HCT116 (cell line): ENCODE results near the gene UBE2S. TPM values are rescaled to one million over a fixed set of nuclear protein-coding genes. Genes with fewer than 3 reads are reported as not detected.
A peak's percentile ranks its signal among the peaks of the same experiment; 100 is the strongest.

Source experiments
- ATAC-seq: fragments of 200-7000 bp; cut with Tn5 transposase; 2 replicates; pipeline ENCODE4 v1.9.1; 2020; ENCODE audit warnings: mild to moderate bottlenecking, moderate library complexity
- BruUV-seq: library from RNA; stranded (reverse); fragments of 400-500 nt; replicated peaks from 2 replicates; lab custom pipeline; 2021; lab: Mats Ljungman, UMichigan
- CTCF ChIA-PET: fragments of 300-600 bp; sonication (Branson Sonifier 250); formaldehyde crosslinking; loops from one replicate; lab custom pipeline; 2021; ENCODE audit warnings: antibody characterized with exemption; lab: Charles Lee
- POLR2A ChIA-PET: fragments of 300-600, 350-600 bp; sonication (Branson Sonifier 250); formaldehyde crosslinking; loops from one replicate; lab custom pipeline; 2021; ENCODE audit warnings: antibody characterized with exemption; lab: Charles Lee
- RAD21 ChIA-PET, 2 experiments: fragments of 300-600 bp; sonication (Branson Sonifier 250); formaldehyde crosslinking; loops; one replicate each; lab custom pipeline; 2023; ENCODE audit warnings: low total read pairs in 2 of 2; ENCODE audit not compliant: uncharacterized antibody in 2 of 2, unreplicated experiment in 2 of 2, low non-redundant PET in 1 of 2; lab: Charles Lee
- DNase-seq: peaks from one replicate; pipeline ENCODE4 v3.0.0-alpha.2; 2010; ENCODE audit warnings: low read depth, low spot score
- H2AFZ ChIP-seq: fragments of 200-600 bp; shearing (Covaris generic), sonication (generic); 2 replicates; pipeline ENCODE4 v1.6.1; 2017; ENCODE audit warnings: low read depth, mixed run types, mixed read lengths, antibody characterized with exemption, low read length; ENCODE audit not compliant: poor library complexity, severe bottlenecking
- H3K27ac ChIP-seq: 2 replicates; pipeline ENCODE4 v1.5.1; 2012; ENCODE audit warnings: low read depth, low read length
- H3K27me3 ChIP-seq: fragments of 200-600 bp; sonication (generic); 2 replicates; pipeline ENCODE4 v1.6.1; 2016; ENCODE audit warnings: mixed run types, low read length, mixed read lengths; ENCODE audit not compliant: insufficient read depth
- H3K36me3 ChIP-seq, 2 experiments: fragments of 200-500 bp in 1 of 2; fragments of 200-600 bp in 1 of 2; sonication (Bioruptor generic) in 1 of 2; sonication (generic) in 1 of 2; 2 replicates each; pipeline versions ENCODE4 v1.5.1 to v1.6.1; 2014 to 2016; ENCODE audit warnings: low read length in 2 of 2, inconsistent platforms in 1 of 2, mixed read lengths in 1 of 2, mixed run types in 1 of 2; ENCODE audit not compliant: insufficient read depth in 2 of 2, control insufficient read depth in 1 of 2
- H3K4me1 ChIP-seq, 2 experiments: fragments of 200-600 bp in 1 of 2; sonication (generic) in 1 of 2; 2 replicates each; pipeline versions ENCODE4 v1.5.1 to v1.6.1; 2012 to 2017; ENCODE audit warnings: low read length in 2 of 2, inconsistent platforms in 1 of 2, mild to moderate bottlenecking in 1 of 2, mixed read lengths in 1 of 2, mixed run types in 1 of 2, moderate library complexity in 1 of 2; ENCODE audit not compliant: insufficient read depth in 2 of 2, control insufficient read depth in 1 of 2
- H3K4me2 ChIP-seq: fragments of 200-600 bp; sonication (generic); 2 replicates; pipeline ENCODE4 v1.6.1; 2017; ENCODE audit warnings: mixed run types, low read length, mixed read lengths
- H3K4me3 ChIP-seq, 2 experiments: fragments of 200-600 bp in 1 of 2; sonication (generic) in 1 of 2; replicated peaks in 1 of 2; 2 replicates each; pipeline ENCODE4 v1.5.1; 2011 to 2016; ENCODE audit warnings: low read length in 2 of 2, control low read depth in 1 of 2, low read depth in 1 of 2, mild to moderate bottlenecking in 1 of 2, mixed read lengths in 1 of 2, mixed run types in 1 of 2
- H3K79me2 ChIP-seq: fragments of 200-600 bp; sonication (generic); 2 replicates; pipeline ENCODE4 v1.6.1; 2017; ENCODE audit warnings: mild to moderate bottlenecking, mixed run types, low read length, moderate library complexity, mixed read lengths; ENCODE audit not compliant: insufficient read depth
- H3K9ac ChIP-seq: fragments of 200-600 bp; sonication (generic); 2 replicates; pipeline ENCODE4 v1.6.1; 2016; ENCODE audit warnings: low read length, mixed read lengths
- H3K9me2 ChIP-seq: fragments of 200-600 bp; sonication (generic), shearing (Covaris generic); 2 replicates; pipeline ENCODE4 v1.6.1; 2017; ENCODE audit warnings: mixed run types, mild to moderate bottlenecking, moderate library complexity; ENCODE audit not compliant: insufficient read depth
- H3K9me3 ChIP-seq, 2 experiments: fragments of 200-500 bp in 1 of 2; fragments of 200-600 bp in 1 of 2; sonication (Bioruptor generic) in 1 of 2; sonication (generic) in 1 of 2; 2 replicates each; pipeline ENCODE4 v1.6.1; 2014 to 2017; ENCODE audit warnings: low read length in 2 of 2, mixed read lengths in 2 of 2, inconsistent platforms in 1 of 2, low read depth in 1 of 2, mild to moderate bottlenecking in 1 of 2, mixed run types in 1 of 2, moderate library complexity in 1 of 2; ENCODE audit not compliant: control insufficient read depth in 1 of 2, insufficient read depth in 1 of 2
- H4K20me1 ChIP-seq: fragments of 200-600 bp; sonication (generic), shearing (Covaris generic); 2 replicates; pipeline ENCODE4 v1.6.1; 2017; ENCODE audit warnings: mixed run types, mild to moderate bottlenecking, moderate library complexity; ENCODE audit not compliant: insufficient read depth
- CEBPB ChIP-seq: IDR thresholded peaks from 2 replicates; pipeline ENCODE4 v1.6.1; 2012; ENCODE audit warnings: low read depth
- CTCF ChIP-seq, 3 experiments: fragments of 200-600 bp in 1 of 3; sonication (generic) in 1 of 3; IDR thresholded peaks in 2 of 3; conservative IDR thresholded peaks in 1 of 3; 2 replicates each; pipeline ENCODE4 v1.5.1; 2012 to 2017; ENCODE audit warnings: low read depth in 2 of 3, low read length in 2 of 3, antibody characterized with exemption in 1 of 3, borderline replicate concordance in 1 of 3, control low read depth in 1 of 3, mild to moderate bottlenecking in 1 of 3, mixed read lengths in 1 of 3, mixed run types in 1 of 3, moderate library complexity in 1 of 3; ENCODE audit not compliant: insufficient read depth in 1 of 3
- EGR1 ChIP-seq: IDR thresholded peaks from 2 replicates; pipeline ENCODE4 v1.6.1; 2012; ENCODE audit warnings: low read depth
- ELF1 ChIP-seq: IDR thresholded peaks from 2 replicates; pipeline ENCODE4 v1.6.1; 2012; ENCODE audit warnings: low read depth, borderline replicate concordance
- EZH2 ChIP-seq: fragments of 200-600 bp; sonication (generic); IDR thresholded peaks from 2 replicates; pipeline ENCODE4 v1.6.1; 2017; ENCODE audit warnings: antibody characterized with exemption, mixed run types
- EZH2phosphoT487 ChIP-seq: fragments of 200-600 bp; IDR thresholded peaks from 2 replicates; pipeline ENCODE4 v1.6.1; 2018; ENCODE audit warnings: antibody characterized with exemption, borderline replicate concordance
- FOSL1 ChIP-seq: IDR thresholded peaks from 2 replicates; pipeline ENCODE4 v1.6.1; 2012; ENCODE audit warnings: low read depth
- MAX ChIP-seq: IDR thresholded peaks from 2 replicates; pipeline ENCODE4 v1.6.1; 2012
- POLR2AphosphoS5 ChIP-seq: IDR thresholded peaks from 2 replicates; pipeline ENCODE4 v1.6.1; 2011; ENCODE audit warnings: mild to moderate bottlenecking, low read depth, low read length, moderate library complexity
- RAD21 ChIP-seq: IDR thresholded peaks from 2 replicates; pipeline ENCODE4 v1.6.1; 2012; ENCODE audit warnings: low read depth, mild to moderate bottlenecking
- REST ChIP-seq: IDR thresholded peaks from 2 replicates; pipeline ENCODE4 v1.6.1; 2012; ENCODE audit warnings: low read depth
- SIN3A ChIP-seq: IDR thresholded peaks from 2 replicates; pipeline ENCODE4 v1.6.1; 2012; ENCODE audit warnings: low read depth
- SP1 ChIP-seq: IDR thresholded peaks from 2 replicates; pipeline ENCODE4 v1.6.1; 2012; ENCODE audit warnings: low read depth
- SRF ChIP-seq: IDR thresholded peaks from 2 replicates; pipeline ENCODE4 v1.6.1; 2012; ENCODE audit warnings: low read depth
- TCF7L2 ChIP-seq: IDR thresholded peaks from 2 replicates; pipeline ENCODE4 v1.7.0; 2011; ENCODE audit warnings: borderline replicate concordance, inconsistent platforms; ENCODE audit not compliant: insufficient read depth, insufficient read length; ENCODE audit errors: extremely low read depth
- ZBTB33 ChIP-seq: IDR thresholded peaks from 2 replicates; pipeline ENCODE4 v1.6.1; 2011; ENCODE audit warnings: mild to moderate bottlenecking, low read length, moderate library complexity; ENCODE audit not compliant: insufficient replicate concordance; ENCODE audit errors: extremely low read depth
- ZFX ChIP-seq: fragments of 450-650 bp; IDR thresholded peaks from 2 replicates; pipeline ENCODE4 v1.6.1; 2017
- ZNF274 ChIP-seq: fragments of 200-500 bp; sonication (Bioruptor generic); IDR thresholded peaks from 2 replicates; pipeline ENCODE4 v1.6.1; 2014; ENCODE audit warnings: mild to moderate bottlenecking, low read depth, low read length, inconsistent platforms
- intact Hi-C: fragments of 100-400 bp; cut with micrococcal nuclease; formaldehyde crosslinking; loops from 2 replicates; pipeline ENCODE4 v1.10.0; 2022
- total RNA-seq: library from RNA; stranded (reverse); gene quantifications from one replicate; pipeline ENCODE4 v1.2.1, GENCODE V29; 2021; ENCODE audit not compliant: unreplicated experiment

Gene UBE2S
- total RNA-seq, 1 experiment from 2014 or later: 515 TPM

GRCh38 chr19:55441319-55441691 lies 33.7 kb upstream of the UBE2S start:
- DNase-seq: no peak
- Histone ChIP-seq H3K9ac (no peak overlapping the region), H3K27me3 (peaks cover 19% of the 10 kb centered on the region; the same call in 1 of the 2 replicates), H3K4me1 (peaks cover 0 to 10% of the 10 kb centered on the region in 2 experiments; a peak in 2 of 4 replicates), H3K4me3 (no peak overlapping the region), H3K9me3 (no peaks in the 10 kb centered on the region), H3K9me2 (no peaks in the 10 kb centered on the region), H3K4me2 (peak overlapping the region; percentile 40; the same call in 1 of the 2 replicates), H2AFZ (no peak overlapping the region), H3K79me2 (no peaks in the 10 kb centered on the region), H4K20me1 (no peaks in the 10 kb centered on the region), H3K27ac (no peak overlapping the region), H3K36me3 (no peaks in the 10 kb centered on the region)
- ChIA-PET CTCF (no interaction called here), POLR2A (no interaction called here), RAD21 (no interaction called here)
- BruUV-seq: no TSS peak
- no peak for ATAC-seq
- TF ChIP-seq EZH2 (no peak), SIN3A (no peak), EZH2phosphoT487 (no peak), EGR1 (no peak), FOSL1 (no peak), ZNF274 (no peak), SRF (no peak), ZBTB33 (no peak), ELF1 (no peak), TCF7L2 (no peak), ZFX (no peak), CTCF (IDR thresholded peaks at IDR 0.05 in 2 of 3, conservative IDR thresholded peaks at IDR 0.05 in 1 of 3; ENCODE audit: borderline replicate concordance in 1 of 3, insufficient read depth in 1 of 3, low read depth in 2 of 3, low read length in 2 of 3) (no peak), MAX (no peak), RAD21 (no peak), SP1 (no peak), POLR2AphosphoS5 (no peak), CEBPB (no peak), REST (no peak)
- intact Hi-C loops: loop anchor here (10.0 kb wide), 1 partner anchor 227 kb away; no protein-coding TSS in a partner anchor
